ENCODE data around the gene ANGPTL2.

- no peak for TF ChIP-seq CTCF (IDR thresholded peaks at IDR 0.05; ENCODE audit: insufficient read depth, low read depth, low read length)
- no peak for TF ChIP-seq EZH2 (IDR thresholded peaks at IDR 0.05; ENCODE audit: insufficient read depth, low read length)
Observed at GRCh38 chr9:127153501-127153900, 31.1 kb upstream of the ANGPTL2 start.

All from astrocyte (in vitro differentiated cells and primary cell).